Calu3 (cell line): ENCODE data around the gene CACNB4. TPM values are rescaled to one million over a fixed set of nuclear protein-coding genes. Genes with fewer than 3 reads are reported as not detected.

Experiments used
- BruUV-seq: library from RNA; stranded (reverse); fragments of 400-500 nt; replicated peaks from 2 replicates; lab custom pipeline; 2021; lab: Mats Ljungman, UMichigan
- CTCF ChIA-PET: fragments of 300-600 bp; sonication (Branson Sonifier 250); formaldehyde crosslinking; loops from one replicate; lab custom pipeline; 2022; ENCODE audit warnings: antibody characterized with exemption; lab: Charles Lee
- DNase-seq: peaks from one replicate; pipeline ENCODE4 v3.0.0; 2022
- H3K27ac Mint-ChIP-seq: one replicate; pipeline ENCODE4 v1.8.0; 2022; ENCODE audit warnings: mixed read lengths; ENCODE audit not compliant: unreplicated experiment
- H3K27me3 Mint-ChIP-seq: one replicate; pipeline ENCODE4 v1.8.0; 2022; ENCODE audit warnings: mixed read lengths; ENCODE audit not compliant: unreplicated experiment
- H3K36me3 Mint-ChIP-seq: one replicate; pipeline ENCODE4 v1.8.0; 2022; ENCODE audit warnings: mild to moderate bottlenecking, moderate library complexity, mixed read lengths; ENCODE audit not compliant: insufficient read depth, unreplicated experiment
- H3K4me1 Mint-ChIP-seq: one replicate; pipeline ENCODE4 v1.8.0; 2022; ENCODE audit warnings: mild to moderate bottlenecking, low read depth, mixed read lengths; ENCODE audit not compliant: unreplicated experiment
- H3K4me3 Mint-ChIP-seq: one replicate; pipeline ENCODE4 v1.8.0; 2022; ENCODE audit warnings: mild to moderate bottlenecking, low read depth, moderate library complexity, mixed read lengths; ENCODE audit not compliant: unreplicated experiment
- H3K9me3 Mint-ChIP-seq: one replicate; pipeline ENCODE4 v1.8.0; 2022; ENCODE audit warnings: low read depth, mixed read lengths; ENCODE audit not compliant: unreplicated experiment
- intact Hi-C: fragments of 100-400 bp; cut with micrococcal nuclease; formaldehyde crosslinking; loops from one replicate; pipeline ENCODE4 v1.10.0; 2022; ENCODE audit not compliant: unreplicated experiment
- total RNA-seq: library from RNA; stranded (reverse); gene quantifications from 2 replicates; pipeline ENCODE4 v1.2.3, GENCODE V29; 2022
- TF ChIP-seq, protein P1 (sequence below): fragments of 200-600 bp; IDR thresholded peaks from one replicate; pipeline ENCODE4 v1.8.0; 2022; ENCODE audit warnings: antibody characterized with exemption; ENCODE audit not compliant: unreplicated experiment

CACNB4 gene
- total RNA-seq, 1 experiment from 2014 or later: 0.33 TPM

DNA sequence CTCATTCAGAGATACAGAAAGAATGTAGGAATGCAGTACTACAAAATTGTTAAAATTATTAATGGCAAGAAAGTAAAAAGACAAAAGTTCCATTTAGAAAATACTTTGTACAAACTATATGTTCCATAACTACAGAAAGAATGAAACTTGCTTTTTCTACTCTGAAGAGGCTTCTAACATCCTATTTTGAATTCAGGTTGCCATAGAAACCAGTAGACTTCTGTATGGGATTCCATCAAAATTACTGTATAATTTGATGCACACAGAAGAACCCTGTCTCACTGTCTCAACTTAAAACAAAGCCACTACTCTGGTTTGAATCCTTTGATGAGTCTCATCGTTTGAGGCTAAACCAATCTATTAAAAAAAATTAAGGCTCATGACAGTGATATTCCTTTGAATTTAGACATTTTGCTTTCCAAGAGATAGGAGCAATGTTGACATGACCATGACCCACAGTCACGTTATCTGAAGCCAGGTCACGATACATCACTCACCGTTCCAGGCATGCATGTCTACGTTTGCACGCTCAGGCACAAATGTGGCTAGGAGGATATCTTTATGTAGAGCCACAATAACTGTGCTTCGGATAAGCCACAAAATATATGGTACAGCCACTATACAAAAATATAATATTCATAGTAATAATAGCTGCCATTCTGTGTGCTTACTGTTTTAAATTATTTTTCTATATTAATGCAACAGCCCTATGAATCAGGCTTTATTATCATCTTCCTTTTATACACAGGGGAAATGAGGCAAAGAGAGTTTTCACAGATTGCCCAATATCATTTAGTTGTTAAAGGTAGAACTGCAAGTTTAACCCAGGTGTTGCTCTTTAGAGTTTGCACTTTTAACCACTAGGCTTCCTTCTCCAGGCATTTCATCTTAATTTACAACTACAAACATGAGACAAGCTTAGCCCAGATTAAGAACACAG lies 82.4 kb downstream of the CACNB4 start:
- Mint-ChIP-seq H3K27me3 (peaks cover 33% of the 10 kb centered on the region), H3K36me3 (no peaks in the 10 kb centered on the region), H3K4me3 (no peak overlapping the region), H3K4me1 (no peaks in the 10 kb centered on the region), H3K27ac (no peak overlapping the region), H3K9me3 (no peaks in the 10 kb centered on the region)
- DNase-seq: no peak
- intact Hi-C loops: no loop called here
- no TSS peak for BruUV-seq
- TF ChIP-seq, protein P1, sequence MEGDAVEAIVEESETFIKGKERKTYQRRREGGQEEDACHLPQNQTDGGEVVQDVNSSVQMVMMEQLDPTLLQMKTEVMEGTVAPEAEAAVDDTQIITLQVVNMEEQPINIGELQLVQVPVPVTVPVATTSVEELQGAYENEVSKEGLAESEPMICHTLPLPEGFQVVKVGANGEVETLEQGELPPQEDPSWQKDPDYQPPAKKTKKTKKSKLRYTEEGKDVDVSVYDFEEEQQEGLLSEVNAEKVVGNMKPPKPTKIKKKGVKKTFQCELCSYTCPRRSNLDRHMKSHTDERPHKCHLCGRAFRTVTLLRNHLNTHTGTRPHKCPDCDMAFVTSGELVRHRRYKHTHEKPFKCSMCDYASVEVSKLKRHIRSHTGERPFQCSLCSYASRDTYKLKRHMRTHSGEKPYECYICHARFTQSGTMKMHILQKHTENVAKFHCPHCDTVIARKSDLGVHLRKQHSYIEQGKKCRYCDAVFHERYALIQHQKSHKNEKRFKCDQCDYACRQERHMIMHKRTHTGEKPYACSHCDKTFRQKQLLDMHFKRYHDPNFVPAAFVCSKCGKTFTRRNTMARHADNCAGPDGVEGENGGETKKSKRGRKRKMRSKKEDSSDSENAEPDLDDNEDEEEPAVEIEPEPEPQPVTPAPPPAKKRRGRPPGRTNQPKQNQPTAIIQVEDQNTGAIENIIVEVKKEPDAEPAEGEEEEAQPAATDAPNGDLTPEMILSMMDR: no peak
- CTCF ChIA-PET: interaction anchor here (1.6 kb wide), 1 partner anchor 9 kb away, joined by 5 read pairs; no protein-coding TSS in a partner anchor

DNA sequence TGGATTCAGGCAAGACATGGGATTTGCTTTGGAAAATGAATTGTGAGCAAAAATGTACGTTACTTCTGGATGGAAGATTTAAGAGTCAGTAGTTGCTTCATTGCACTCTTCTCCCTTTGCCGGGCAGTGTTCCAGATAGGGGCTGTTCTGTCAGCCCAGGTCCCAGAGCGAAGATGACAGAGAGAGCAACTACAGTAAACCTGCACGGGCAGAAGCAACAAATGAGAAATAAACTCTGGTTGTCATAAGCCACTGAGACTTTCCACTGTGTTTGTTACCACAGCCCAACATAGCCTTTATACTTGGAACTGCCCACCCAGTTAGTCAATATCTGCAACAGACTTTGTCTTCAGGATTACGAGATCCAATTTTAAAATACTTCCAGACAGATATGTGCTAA lies 83.3 kb downstream of the CACNB4 start:
- intact Hi-C loops: no loop called here
- Mint-ChIP-seq H3K4me3 (no peak overlapping the region), H3K27ac (no peak overlapping the region), H3K4me1 (no peaks in the 10 kb centered on the region), H3K36me3 (no peaks in the 10 kb centered on the region), H3K27me3 (peaks cover 37% of the 10 kb centered on the region), H3K9me3 (no peaks in the 10 kb centered on the region)
- CTCF ChIA-PET: no interaction called here
- BruUV-seq: no TSS peak
- DNase-seq: no peak
- TF ChIP-seq, protein P1: no peak

DNA sequence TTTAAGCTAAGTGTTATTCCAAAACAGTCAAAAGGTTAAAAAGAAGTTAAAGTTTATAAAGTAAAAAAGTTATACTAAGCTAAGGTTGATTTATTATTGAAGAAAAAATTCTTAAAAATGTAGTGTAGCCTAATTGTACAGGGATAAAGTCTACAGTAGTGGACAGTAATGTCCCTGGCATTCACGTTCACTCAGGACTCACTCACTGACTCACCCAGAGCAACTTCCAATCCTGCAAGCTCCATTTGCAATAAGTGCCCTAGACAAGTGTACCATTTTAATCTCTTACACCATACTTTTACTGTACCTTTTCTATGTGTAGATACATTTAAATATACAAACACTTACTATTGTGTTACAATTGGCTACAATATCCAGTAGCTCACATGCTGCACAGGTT lies 86.1 kb downstream of the CACNB4 start:
- BruUV-seq: no TSS peak
- TF ChIP-seq, protein P1: no peak
- no peak for DNase-seq
- Mint-ChIP-seq H3K27me3 (peaks cover 44% of the 10 kb centered on the region), H3K4me1 (no peaks in the 10 kb centered on the region), H3K27ac (no peak overlapping the region), H3K36me3 (no peaks in the 10 kb centered on the region), H3K9me3 (no peaks in the 10 kb centered on the region), H3K4me3 (no peak overlapping the region)
- CTCF ChIA-PET: interaction anchor here (0.7 kb wide), 1 partner anchor 1708 kb away, joined by 4 read pairs; no protein-coding TSS in a partner anchor
- intact Hi-C loops: no loop called here

DNA sequence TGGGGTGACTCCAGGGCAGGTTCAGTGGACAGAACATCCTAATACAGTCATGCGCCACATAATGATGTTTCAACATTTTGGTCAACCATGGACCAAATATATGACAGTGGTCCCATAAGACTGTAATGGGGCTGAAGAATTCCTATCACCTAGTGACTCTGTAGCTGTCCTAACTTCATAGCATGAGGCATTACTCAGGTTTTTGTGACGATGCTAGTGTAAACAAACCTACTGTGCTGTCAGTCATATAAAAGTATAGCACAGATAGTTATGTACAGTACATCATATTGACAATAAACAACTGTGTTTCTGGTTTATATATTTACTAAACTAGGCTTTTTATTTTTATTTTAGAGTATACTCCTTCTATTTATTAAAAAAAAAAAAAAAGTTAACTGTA lies 87.1 kb downstream of the CACNB4 start:
- TF ChIP-seq, protein P1: no peak
- no peak overlapping the region for H3K27ac Mint-ChIP-seq
- H3K9me3 Mint-ChIP-seq: no peaks in the 10 kb centered on the region
- DNase-seq: no peak
- peaks cover 54% of the 10 kb centered on the region for H3K27me3 Mint-ChIP-seq
- H3K4me1 Mint-ChIP-seq: no peaks in the 10 kb centered on the region
- CTCF ChIA-PET: no interaction called here
- no peaks in the 10 kb centered on the region for H3K36me3 Mint-ChIP-seq
- no TSS peak for BruUV-seq
- H3K4me3 Mint-ChIP-seq: no peak overlapping the region
- intact Hi-C loops: no loop called here
